Adrenal gland (tissue), 5 donors: ENCODE data around the gene DNAH9.

Experiments
- POLR2A ChIP-seq, 2 donors: fragments of 450-650 bp; IDR thresholded peaks; one replicate each; pipeline ENCODE4 v1.6.1; 2017; ENCODE audit warnings: antibody characterized with exemption in 2 of 2, mild to moderate bottlenecking in 2 of 2, moderate library complexity in 1 of 2
- TF ChIP-seq, protein P1 (sequence below), 6 experiments: fragments of 450-650 bp in 4 of 6; fragments of 200-600 bp in 2 of 6; sonication (generic) in 1 of 6; IDR thresholded peaks; 1 replicate in 5 of 6; 2 replicates in 1 of 6; pipeline versions ENCODE4 v1.5.1 to v1.8.0; 2016 to 2021; ENCODE audit warnings: antibody characterized with exemption in 6 of 6, mild to moderate bottlenecking in 2 of 6, moderate library complexity in 1 of 6
- donor health status: DM: no; HTN: no; CAD: no.

DNA sequence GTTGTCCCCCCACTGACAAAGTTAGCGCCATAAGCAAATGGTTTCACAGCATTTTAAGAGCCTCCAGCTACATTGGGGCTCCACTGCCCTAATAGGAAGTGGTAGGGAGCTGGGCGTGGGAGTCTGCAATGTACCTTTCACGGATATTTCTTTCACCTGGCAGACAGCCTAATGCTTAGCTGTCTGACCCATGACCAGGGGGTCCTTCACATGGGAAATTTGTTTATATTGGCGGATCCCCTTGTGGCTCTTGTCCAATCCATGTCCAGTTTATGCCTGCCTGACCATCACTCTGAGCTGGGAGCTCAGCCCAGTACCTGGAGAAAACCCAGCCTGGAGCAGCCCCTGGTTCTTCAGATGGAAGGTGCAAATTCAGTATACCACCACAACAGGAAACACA, 254.0 kb downstream of the DNAH9 start:
- TF ChIP-seq, protein P1, sequence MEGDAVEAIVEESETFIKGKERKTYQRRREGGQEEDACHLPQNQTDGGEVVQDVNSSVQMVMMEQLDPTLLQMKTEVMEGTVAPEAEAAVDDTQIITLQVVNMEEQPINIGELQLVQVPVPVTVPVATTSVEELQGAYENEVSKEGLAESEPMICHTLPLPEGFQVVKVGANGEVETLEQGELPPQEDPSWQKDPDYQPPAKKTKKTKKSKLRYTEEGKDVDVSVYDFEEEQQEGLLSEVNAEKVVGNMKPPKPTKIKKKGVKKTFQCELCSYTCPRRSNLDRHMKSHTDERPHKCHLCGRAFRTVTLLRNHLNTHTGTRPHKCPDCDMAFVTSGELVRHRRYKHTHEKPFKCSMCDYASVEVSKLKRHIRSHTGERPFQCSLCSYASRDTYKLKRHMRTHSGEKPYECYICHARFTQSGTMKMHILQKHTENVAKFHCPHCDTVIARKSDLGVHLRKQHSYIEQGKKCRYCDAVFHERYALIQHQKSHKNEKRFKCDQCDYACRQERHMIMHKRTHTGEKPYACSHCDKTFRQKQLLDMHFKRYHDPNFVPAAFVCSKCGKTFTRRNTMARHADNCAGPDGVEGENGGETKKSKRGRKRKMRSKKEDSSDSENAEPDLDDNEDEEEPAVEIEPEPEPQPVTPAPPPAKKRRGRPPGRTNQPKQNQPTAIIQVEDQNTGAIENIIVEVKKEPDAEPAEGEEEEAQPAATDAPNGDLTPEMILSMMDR (IDR thresholded peaks at IDR 0.05), result no peak
- no peak for TF ChIP-seq POLR2A (IDR thresholded peaks at IDR 0.05)
